LoVo (cell line): ENCODE results near the gene DDHD1.

Experiments
- DNase-seq: peaks from one replicate; pipeline ENCODE4 v3.0.0-alpha.2; 2016; ENCODE audit warnings: low spot score

Gene DDHD1

DNA sequence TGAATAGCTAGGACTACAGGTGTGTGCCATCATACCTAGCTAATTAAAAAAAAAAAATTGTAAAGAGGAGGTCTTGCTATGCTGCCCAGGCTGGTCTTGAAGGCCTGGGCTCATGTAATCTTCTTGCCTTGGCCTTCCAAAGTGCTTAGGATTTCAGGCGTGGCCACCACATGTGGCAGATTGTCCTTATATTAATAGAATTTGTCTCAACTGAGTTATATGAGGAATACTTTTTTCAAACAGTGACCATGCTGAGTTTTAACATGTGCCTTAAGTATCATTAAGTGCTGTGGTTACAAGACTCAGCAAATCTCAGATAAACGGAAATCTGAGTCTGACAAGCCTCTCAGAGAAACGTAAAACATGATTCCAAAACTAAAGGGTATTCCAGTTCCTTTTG, 119.1 kb downstream of the DDHD1 start:
- no peak for DNase-seq

DNA sequence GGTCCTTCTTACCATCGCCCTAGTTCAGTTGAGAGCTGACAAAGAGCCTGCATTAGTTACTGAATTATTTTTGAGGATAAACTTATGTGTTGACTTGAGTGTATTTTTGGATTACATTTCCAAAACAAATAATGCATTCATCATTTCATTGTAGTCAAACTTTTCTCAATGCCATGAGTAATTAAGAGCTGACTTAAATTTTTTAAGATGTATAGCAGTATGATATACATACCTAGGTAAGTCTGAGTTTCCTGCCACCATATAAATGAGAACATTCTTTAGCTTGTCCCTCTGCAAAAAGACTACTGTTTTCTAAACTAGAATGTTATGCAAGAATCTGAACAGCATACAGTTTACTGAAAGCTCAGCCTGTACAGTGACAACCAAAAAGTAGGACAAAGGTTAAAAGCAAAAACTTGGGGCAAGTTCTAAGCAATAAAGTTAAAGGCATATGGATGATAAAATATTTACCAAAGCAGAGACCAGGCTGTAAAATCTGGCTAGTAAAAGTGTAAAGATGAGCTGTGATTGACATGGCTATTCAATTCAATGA, 120.2 kb downstream of the DDHD1 start:
- DNase-seq: no peak

DNA sequence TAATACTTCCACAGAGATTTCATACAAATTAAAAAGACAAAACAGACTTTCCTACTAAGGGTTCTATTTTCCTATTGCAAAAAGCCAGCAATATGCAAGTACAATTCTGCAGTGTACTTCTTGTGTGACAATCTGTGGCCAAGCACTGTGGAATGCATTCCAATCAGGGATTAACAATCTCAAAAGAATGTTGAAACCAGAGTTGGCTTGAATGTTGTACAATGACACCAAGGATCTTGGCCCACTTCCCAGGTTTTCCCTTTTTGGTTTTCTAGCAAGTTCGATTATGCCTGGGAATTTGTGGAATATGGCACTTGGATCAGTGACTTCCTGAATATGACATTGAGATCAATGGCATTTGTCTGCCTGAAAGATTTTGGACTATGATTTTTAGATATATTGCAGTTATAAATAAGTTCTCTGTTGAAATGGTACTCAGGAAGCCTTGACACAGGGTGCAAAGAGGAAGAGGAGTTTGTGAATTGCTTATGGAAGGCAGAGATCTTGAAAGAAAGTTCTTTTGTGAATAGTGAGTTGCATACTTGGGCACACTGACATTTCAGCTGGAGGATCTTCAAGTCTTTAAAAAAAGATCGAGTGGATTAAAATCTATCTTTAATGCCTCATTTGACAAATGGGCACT, 120.8 kb downstream of the DDHD1 start:
- DNase-seq: peak; percentile 32

DNA sequence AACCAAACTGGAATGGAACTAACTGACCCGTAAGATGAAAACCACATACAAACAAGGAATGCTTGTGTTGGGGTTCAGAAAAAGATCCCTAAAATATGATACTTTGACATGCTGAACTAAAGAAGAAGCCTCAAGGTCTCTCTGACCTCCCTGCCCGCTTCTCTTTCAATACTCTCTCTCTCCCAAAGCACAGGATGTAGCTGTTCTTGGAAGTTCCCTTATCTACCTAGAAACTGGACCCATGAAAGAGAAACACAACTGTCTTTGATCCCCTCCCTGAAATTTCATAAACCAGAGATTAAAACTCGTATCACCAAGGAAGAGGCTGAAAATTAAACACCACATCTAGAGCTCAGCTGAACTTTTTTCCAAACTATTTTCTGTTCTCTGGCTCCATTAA, 125.6 kb downstream of the DDHD1 start:
- no peak for DNase-seq

DNA sequence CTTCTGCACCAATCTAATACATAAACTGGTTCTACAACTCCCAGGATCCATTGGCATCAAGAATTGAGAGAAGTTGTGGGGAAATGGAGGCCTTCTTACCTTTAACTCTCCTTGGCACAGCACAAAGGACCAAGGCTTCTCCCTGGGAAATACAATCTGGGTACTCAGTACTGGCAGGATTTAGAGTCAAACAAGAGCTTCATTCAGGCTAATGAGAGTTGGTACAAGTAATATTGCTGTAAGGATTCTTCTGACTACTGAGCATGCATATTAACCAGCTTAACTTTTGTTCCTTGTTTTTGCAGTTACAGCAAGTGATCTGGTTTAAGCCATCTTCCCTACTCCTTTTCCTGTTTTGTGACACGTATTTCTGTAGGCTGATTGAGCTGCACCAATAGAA, 126.1 kb downstream of the DDHD1 start:
- DNase-seq: no peak

DNA sequence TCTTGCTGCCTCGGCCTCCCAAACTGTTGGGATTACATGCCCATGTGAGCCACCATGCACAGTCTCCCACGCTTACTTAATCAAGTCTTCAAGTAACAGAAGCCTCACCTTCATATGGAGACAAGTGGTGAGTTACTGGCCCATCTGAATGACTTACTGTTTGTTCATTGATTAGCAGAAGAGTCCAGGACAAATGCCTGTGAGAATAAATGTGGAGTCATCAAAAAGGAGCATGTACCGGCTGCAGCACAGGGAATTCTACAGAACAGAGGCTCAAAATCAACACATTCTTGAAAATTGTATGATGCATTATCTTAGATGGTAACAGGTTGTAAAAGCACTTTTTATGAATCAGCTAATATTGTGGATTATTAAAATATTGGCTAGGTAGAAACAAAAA, 129.8 kb downstream of the DDHD1 start:
- DNase-seq: no peak

DNA sequence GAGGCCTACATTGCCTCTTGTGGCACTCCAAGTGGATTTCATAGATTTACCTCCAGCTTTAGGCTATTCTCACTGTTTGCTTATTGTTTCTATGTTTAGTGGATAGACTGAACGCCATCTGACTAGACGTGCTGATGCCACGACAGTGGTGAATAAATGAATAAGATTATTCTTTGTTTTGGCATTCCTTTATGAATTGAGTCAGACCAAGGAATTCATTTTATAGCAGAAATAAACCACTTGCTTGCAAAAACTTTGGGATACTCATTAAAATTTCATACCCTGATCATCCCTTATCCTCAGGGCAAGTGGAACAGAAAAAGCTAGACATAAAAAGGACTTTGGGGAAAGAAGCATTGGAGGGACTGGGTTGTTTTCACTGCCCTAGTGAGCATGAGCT, 130.5 kb downstream of the DDHD1 start:
- DNase-seq: no peak

DNA sequence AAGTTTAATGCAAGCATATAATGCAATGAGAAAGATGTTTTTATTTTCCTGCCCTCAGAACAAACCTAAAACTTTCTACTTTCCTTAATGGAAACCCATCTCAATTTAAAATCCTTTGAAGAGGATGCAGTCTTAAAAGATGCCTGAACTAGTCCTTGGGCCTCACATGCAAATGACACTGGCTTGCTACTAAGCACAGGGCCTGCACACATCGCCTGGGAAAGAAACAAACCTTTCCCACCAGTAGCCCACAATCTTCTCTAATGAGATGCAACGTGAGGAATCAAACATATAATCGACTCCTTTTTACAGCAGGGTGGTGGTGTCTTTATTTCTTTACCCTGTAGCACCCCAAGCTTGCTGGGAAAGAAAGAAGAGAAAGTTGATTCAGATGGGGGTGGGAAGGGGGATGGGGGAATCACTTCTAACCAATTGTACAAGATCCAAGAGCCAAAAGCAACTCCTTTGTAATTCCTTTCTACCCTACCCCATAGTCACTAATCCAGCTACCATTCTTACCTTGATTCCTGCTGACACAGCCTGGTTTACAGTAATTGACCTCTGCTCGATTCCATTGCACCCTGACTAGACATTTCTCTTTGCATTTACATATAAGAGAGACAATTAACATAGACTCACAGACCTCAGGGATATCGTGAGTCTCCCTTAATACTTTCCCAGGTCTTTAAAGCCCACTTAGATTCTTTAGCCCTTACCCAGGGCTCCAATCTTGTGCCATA, 132.8 kb downstream of the DDHD1 start:
- DNase-seq: no peak

DNA sequence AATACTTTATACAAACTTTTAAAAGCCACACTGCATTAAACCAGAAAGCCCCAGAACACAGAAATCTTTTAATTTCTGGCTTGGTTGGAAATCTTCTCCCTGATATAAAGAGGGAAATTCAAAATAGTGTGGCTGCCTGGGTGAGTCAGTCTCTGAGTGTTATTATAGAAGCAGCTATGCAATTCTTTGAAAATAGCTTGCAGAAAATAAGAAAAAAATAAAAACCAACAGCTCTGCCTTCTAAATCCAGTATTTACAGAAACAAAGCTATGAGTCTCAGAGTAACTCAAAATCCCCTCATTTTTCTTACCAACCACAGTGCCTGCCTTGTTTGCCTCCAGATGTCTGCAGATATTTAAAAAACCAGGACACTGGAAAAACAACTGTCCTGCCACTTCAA, 133.7 kb downstream of the DDHD1 start:
- no peak for DNase-seq

DNA sequence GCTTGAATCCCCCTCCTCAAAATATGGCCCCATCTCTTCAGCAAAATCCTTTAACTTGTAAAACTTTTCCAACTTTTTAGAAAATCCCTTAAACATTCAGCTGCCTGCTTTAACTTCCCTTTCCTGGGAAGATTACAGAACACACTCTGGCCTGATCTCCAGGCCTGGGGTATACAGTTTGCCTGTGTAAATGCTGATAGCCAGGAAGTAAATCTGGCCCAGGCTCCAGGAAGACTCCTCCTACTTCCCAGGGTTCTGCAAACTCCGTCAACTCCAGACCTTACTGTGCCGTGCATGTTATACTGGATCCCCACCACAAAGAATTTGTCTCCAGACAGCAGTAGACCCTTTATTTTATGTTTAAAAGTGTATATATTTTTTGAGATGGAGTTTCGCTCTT, 135.3 kb downstream of the DDHD1 start:
- no peak for DNase-seq

DNA sequence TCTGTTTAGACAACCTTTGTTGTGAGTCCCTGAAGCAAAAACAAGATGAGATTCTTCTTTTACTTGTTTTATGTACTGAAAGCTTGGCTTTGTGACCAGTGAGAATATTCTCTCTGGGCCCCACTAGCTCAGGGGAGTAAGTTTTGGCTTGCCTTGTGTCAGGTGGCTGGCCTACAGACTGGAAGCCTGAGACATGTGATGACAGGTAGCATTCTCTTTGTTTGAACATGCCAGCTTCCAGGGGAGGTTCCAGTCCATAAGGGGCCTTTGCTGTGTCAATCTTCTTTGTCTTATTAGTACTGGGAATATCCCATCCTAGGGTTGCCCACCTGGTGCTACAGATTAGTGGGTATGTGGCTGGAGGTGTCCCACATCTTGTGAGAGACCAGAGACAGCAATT, 136.2 kb downstream of the DDHD1 start:
- no peak for DNase-seq

DNA sequence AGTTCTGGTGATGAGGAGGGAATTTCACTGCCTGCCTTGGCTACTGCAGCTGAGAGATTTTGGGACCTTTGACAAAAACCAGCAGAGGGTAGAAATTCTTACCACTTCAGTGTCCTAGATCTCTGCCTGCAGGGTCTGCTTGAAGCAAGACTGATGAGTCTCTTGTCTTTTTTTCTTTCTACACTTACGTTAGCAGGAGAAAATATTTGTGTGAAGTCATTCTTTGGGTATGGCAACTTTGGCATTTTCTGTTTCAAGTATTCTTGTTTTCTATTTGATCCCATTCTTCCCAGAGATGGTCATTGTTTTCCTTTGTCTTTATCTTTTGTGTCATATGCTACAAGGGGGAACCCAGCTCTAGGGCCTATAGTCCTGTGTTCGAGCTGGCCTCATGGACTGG, 136.6 kb downstream of the DDHD1 start:
- no peak for DNase-seq

DNA sequence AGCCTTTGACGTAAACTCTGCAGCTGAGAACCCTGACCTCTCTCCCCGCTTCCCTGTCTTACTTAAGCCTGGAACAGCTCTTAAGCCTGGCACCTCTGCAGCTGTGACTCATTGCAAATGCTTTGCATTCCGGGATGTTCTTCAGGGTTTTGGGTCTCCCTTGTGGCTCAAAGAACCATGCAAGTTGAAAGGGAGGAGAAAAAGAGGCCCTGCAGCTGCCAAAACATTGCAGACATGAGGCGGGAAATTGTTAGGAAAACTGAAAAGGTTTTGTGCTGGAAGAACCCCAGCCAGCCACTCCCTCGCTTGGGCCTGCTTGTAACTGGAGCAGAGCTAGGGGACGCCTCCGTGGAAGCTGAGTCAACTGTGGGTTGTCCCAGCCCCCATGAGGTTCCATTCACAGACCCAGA, 142.1 kb downstream of the DDHD1 start:
- DNase-seq: peak; percentile 14

DNA sequence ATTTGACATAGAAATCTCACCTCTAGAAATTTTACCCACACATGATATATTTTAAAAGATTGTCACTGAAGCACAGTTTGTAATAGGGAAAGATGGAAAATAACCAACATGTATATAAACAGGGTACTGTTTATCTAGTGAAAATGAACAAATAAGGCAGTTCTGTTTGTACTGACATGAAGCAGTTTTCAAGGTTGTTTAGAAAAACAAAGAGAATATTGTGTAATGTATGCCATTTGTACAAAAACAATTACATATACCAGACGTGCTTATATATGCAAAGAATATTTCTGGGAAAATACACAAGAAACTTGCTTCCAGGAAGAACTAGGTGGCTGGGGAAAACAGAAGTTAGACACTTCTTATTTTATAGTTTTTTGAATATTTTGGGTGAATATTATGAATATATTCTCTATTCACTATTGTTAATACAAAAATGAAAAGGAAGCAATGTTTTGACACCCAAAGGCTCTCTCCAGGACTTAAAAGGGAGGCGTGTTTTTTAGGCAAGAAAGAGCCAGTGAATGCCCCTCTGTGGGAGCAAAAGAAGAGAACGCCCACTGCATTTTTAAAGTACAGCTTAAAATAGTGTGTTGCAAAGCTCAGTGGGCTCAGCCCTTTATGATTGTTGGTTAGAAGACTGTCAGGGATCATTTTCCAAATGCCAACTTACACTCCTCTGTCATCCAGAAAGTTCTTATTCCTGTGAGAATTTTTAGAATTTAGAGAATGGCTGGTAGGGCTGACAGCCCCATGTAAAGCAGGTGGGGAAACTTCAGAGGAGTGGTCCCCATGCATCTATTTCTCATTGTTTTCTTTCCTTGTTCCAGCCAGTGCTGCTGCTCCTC, 142.7 kb downstream of the DDHD1 start:
- DNase-seq: no peak

DNA sequence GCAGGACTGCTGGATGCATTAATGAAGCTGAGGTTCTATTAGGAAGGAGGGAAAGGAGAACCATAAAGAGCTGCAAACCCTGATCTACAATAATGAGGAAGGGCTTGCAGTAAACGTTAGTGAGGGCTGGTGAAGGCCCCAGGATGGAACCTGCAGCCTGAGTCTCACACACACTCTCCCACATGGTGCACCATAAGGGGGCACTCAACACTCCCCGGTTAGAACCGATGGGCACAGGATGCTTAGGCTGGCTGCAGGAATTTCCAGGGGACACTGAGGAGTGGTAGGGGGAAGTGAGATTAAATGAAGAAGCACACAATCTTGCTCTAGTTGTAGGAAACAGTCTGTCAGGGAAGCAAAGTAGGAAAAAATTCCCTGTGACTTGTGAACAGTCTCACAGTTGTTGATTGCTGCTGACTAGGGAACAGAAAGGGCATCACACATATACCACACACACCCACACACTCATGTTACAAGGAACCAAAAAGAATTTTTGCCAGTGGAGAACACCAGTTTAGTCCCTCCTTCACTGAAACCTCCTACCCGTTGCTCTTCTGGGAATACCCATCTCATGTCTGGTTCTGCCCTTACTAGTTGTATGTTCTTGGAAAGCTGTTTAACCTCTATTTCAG, 146.1 kb downstream of the DDHD1 start:
- DNase-seq: no peak

DNA sequence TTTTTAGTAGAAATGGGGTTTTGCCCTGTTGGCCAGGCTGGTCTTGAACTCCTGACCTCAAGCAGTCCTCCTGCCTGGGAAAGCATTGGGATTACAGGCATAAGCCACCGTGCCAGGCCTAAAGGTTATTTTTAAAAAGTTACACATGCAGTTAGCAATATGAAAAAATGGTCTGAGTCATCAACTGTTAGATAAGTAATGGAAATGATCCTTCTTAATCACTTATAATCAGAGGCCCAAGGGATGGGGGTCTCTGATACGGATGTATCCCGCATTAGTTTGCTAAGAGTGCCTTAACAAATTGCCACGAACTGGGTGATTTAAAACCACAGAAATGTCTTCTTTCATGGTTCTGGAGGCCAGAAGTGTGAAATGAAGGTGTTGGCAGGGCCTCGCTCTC, 148.1 kb downstream of the DDHD1 start:
- no peak for DNase-seq

DNA sequence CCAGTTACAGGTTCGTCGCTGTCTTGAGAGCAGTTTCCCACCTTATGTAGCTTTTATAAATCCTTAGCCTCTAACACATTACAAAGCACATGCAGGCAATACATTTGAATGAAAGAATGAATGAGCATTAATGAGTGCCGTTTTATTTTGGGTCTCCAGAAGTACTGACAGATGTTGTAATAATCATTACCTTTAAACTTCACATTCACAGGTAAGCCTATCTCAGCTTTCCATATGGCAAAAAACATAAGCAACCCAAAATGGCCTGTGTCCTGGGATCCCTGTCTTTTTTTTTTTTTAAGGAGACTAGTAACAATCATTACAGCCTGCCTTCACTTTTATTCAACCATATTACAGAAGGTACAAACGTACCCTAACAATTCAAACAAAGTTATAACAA, 149.3 kb downstream of the DDHD1 start:
- DNase-seq: no peak

DNA sequence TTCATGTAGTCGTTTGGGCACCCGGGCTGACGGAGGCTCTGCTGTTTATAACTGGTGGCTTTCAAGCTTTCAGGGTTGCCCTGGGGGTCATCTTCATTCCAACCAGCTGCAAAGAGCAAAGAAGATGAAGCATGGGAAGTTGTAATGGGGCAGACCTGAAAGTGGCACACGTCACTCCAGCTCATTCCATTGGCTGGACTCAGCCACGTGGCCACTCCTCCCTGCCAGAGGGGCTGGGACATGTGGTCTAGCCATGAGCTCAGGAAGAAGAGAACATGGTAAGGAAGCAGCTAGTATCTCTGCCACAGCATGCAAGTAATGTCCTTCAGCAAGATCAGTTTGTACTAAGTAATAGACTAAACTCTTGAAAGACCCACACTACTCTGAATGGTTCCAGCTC, 150.5 kb downstream of the DDHD1 start:
- DNase-seq: no peak

DNA sequence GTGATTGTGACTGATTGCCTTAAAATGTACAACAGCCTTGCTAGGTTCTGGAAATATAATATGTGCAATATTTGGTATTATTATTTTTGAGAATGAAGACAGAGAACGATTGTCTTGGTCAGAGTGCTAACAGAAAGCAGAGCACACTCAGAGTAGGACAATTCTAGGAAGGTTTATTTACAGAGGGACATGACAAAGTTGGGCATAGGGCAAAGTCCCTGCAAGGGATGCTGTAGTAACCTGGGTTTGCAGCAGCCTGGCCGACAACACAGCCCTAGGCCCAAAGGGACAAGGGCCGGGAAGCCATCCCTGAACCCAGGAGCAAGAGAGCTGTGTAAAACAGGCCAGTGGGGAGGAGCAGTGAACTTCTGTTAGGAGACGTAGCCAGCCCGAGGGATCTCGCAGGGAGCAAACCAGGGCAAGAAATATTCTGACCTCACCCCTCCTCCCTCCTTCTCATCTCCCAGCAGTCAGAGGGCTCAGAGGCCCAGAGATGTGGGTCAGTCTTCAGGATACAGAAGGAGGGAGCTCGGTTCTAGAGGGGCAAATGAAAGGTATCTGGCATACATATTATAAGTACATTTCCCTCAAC, 151.2 kb downstream of the DDHD1 start:
- no peak for DNase-seq

DNA sequence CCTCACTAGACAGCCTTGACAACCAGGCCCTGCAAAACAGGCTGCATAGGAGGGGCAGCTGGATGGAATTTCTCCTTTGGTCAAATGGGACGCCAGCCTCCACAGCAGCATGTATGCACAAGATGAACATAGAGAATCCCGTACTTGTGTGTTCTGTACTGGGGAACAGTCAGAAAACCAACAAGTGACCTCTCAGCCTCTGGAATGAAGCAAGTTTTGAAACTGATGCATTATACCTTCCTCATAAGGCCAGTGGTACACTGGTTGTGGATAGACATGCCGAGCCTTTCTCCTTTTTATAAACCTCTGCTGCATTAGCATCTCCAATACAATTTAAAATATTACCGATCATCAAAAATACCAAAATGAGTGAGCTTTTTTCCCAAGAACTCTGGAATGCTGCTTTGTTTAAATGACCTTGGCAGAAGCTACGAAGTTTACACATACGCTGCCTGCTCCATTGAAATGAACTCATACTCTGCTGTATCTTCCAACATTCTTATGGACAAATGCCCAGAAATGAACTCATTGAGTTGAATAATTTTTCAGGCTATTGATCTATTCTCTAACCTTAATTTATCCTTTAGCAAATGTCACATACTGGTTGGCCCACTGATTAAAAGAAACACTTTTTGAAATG, 154.6 kb downstream of the DDHD1 start:
- DNase-seq: no peak

DNA sequence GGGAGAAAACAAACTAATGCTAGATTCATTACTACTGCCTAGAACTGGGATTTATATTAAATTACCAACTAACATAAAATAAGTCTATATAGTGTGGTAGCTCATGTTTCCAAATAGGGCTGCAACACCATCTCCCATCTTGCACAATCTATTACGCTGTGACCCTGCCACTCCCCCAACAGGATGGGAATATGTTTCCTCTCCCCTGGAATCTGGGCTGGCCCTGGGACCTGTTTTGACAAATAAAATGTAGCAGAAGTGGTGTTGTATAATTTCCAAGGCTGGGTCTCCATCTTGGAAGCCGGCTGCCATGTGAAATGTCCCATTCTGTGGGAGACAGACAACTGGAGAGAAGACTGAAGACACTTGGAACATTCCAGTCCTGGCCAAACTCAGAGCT, 156.6 kb downstream of the DDHD1 start:
- DNase-seq: no peak
